Measurements from ENCODE around the gene FBXL3. TPM values are rescaled to one million over a fixed set of nuclear protein-coding genes. Genes with fewer than 3 reads are reported as not detected.

Gene FBXL3
- total and polyA plus RNA-seq, 2 of the 4 experiments (the other 2 are of a cell fraction) = 15.3 to 43.6 TPM

GRCh38 chr13:77056886-77057285, 29.9 kb upstream of the FBXL3 start:
- Histone ChIP-seq H3K27me3 (ENCODE audit: control insufficient read depth, insufficient read depth, low read length) (no peaks in the 10 kb centered on the region), H3K14ac (replicated peaks; ENCODE audit: low read depth, low read length) (no peak overlapping the region), H2AK5ac (ENCODE audit: low read depth, low read length) (no peak overlapping the region), H3K36me3 (ENCODE audit: control insufficient read depth, insufficient read depth, low read length) (peaks cover 24% of the 10 kb centered on the region), H2BK15ac (ENCODE audit: low read depth, low read length) (no peak overlapping the region), H3K27ac (ENCODE audit: insufficient read depth, low read length) (no peak overlapping the region), H2AFZ (replicated peaks; ENCODE audit: low read length, poor library complexity) (no peak overlapping the region), H3K4me1 (ENCODE audit: control insufficient read depth, insufficient read depth, low read length) (no peaks in the 10 kb centered on the region), H4K91ac (ENCODE audit: insufficient read depth, low read depth, low read length) (no peak overlapping the region), H3K79me1 (ENCODE audit: low read depth in 1 of 2, low read length in 2 of 2) (no peaks in the 10 kb centered on the region), H2BK5ac (ENCODE audit: low read depth, low read length, poor library complexity, severe bottlenecking) (no peak overlapping the region), H3K4me2 (ENCODE audit: low read depth, low read length) (no peak overlapping the region), H2BK20ac (ENCODE audit: low read depth, low read length) (no peak overlapping the region), H3K4me3 (ENCODE audit: insufficient read depth, low read depth, low read length) (no peak overlapping the region), H3K18ac (ENCODE audit: low read depth, low read length) (no peak overlapping the region), H2BK120ac (ENCODE audit: low read depth, low read length) (no peak overlapping the region), H3K9ac (ENCODE audit: low read depth, low read length) (no peak overlapping the region), H2AK9ac (replicated peaks; ENCODE audit: low read depth, low read length, poor library complexity) (no peak overlapping the region), H4K5ac (ENCODE audit: low read depth, low read length) (no peak overlapping the region), H3K9me1 (ENCODE audit: insufficient read depth, low read length) (peaks cover 4% of the 10 kb centered on the region; the same call in 1 of the 2 replicates), H3K9me3 (ENCODE audit: control insufficient read depth, insufficient read depth, low read length) (no peaks in the 10 kb centered on the region), H3K4ac (ENCODE audit: low read depth, low read length) (no peak overlapping the region), H4K8ac (ENCODE audit: low read depth in 2 of 2, low read length in 2 of 2) (no peak overlapping the region), H4K20me1 (ENCODE audit: insufficient read depth, low read length) (no peaks in the 10 kb centered on the region), H3K56ac (ENCODE audit: extremely low read depth, insufficient read depth, low read length) (no peak overlapping the region), H3K23ac (ENCODE audit: low read depth, low read length) (no peak overlapping the region)
- no peak for TF ChIP-seq USF2 (IDR thresholded peaks at IDR 0.05; ENCODE audit: low read depth, low read length)
- no peak for TF ChIP-seq RFX5 (IDR thresholded peaks at IDR 0.05; ENCODE audit: low read depth, low read length)
- TF ChIP-seq BHLHE40 (IDR thresholded peaks at IDR 0.05; ENCODE audit: low read depth, low read length) = no peak
- TF ChIP-seq CTCF (conservative IDR thresholded peaks at IDR 0.05; ENCODE audit: low read depth, low read length) = no peak
- TF ChIP-seq MAFK (IDR thresholded peaks at IDR 0.05; ENCODE audit: low read depth, low read length) = no peak
- TF ChIP-seq CEBPB (IDR thresholded peaks at IDR 0.05; ENCODE audit: low read depth, low read length) = no peak
- TF ChIP-seq MAZ (IDR thresholded peaks at IDR 0.05; ENCODE audit: borderline replicate concordance, low read depth, low read length) = no peak
- TF ChIP-seq RAD21 (IDR thresholded peaks at IDR 0.05; ENCODE audit: low read length) = no peak
- no peak for TF ChIP-seq POLR2A (IDR thresholded peaks at IDR 0.05; ENCODE audit: low read depth, low read length)
- no peak for TF ChIP-seq FOS (IDR thresholded peaks at IDR 0.05; ENCODE audit: low read depth, low read length)
- no peak for TF ChIP-seq SMC3 (IDR thresholded peaks at IDR 0.05; ENCODE audit: low read depth, low read length)
- no peak for TF ChIP-seq CHD1 (IDR thresholded peaks at IDR 0.05; ENCODE audit: low read depth, low read length)
- POLR2A ChIA-PET (ENCODE audit: unreplicated experiment) = no interaction called here
- ATAC-seq (ENCODE audit: low read depth) (no peak), DNase-seq (no peak)
- in situ Hi-C loops (cut with MboI; ENCODE audit: low sequenced_read_pairs) (no loop called here), intact Hi-C loops (cut with micrococcal nuclease) (no loop called here), dilution Hi-C loops (cut with HindIII; ENCODE audit: low sequenced_read_pairs, unreplicated experiment) (no loop called here)
- no CpG with 5 or more reads among the region's 3 CpGs for WGBS, 2 experiments (ENCODE audit: extremely low coverage in 2 of 2, insufficient read length in 1 of 2)
- CTCF ChIA-PET = interaction anchor here (0.8 to 1.1 kb wide), 3 partner anchors 20 to 265 kb away, joined by 3 to 5 read pairs (median 4); no protein-coding TSS in a partner anchor
- BruUV-seq (replicated peaks) = no TSS peak
